Measurements from ENCODE around the gene MOB3B. TPM values are rescaled to one million over a fixed set of nuclear protein-coding genes. Genes with fewer than 3 reads are reported as not detected.

Gene MOB3B
- polyA plus RNA-seq, 1 experiment: 0.04 TPM

DNA sequence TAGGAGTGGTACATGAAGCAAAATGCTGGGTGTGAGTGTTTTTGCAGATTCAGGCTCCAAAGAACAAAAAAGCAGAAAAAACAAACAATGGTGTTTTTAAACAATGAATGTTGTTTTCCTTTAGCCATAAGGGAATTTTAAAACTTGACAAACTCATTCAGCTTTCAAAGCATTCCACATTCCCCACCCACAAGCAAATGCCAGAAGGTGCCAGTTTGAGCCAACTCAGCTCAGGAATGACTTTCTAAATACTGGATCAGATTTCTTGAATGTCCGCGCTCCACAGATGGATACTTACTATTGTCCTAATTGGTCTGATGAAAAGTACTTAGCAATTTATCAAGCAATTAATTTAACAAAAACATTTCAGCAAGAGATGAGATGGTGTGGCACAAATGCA, 12.9 kb upstream of the MOB3B start:
- Histone ChIP-seq H3K4me3 (ENCODE audit: low read depth, low read length) (no peak overlapping the region), H3K27me3 (ENCODE audit: control insufficient read depth, insufficient read depth, low read length) (no peaks in the 10 kb centered on the region), H3K36me3 (ENCODE audit: control insufficient read depth, insufficient read depth, low read length) (no peaks in the 10 kb centered on the region)
- TF ChIP-seq, protein P1, sequence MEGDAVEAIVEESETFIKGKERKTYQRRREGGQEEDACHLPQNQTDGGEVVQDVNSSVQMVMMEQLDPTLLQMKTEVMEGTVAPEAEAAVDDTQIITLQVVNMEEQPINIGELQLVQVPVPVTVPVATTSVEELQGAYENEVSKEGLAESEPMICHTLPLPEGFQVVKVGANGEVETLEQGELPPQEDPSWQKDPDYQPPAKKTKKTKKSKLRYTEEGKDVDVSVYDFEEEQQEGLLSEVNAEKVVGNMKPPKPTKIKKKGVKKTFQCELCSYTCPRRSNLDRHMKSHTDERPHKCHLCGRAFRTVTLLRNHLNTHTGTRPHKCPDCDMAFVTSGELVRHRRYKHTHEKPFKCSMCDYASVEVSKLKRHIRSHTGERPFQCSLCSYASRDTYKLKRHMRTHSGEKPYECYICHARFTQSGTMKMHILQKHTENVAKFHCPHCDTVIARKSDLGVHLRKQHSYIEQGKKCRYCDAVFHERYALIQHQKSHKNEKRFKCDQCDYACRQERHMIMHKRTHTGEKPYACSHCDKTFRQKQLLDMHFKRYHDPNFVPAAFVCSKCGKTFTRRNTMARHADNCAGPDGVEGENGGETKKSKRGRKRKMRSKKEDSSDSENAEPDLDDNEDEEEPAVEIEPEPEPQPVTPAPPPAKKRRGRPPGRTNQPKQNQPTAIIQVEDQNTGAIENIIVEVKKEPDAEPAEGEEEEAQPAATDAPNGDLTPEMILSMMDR (IDR thresholded peaks at IDR 0.05; ENCODE audit: insufficient read depth, low read depth, low read length): no peak
- ChIA-PET POLR2A (no interaction called here), CTCF (interaction anchor here (0.8 to 1.4 kb wide), 3 partner anchors 13 to 211 kb away, joined by 3 to 4 read pairs (median 3); partner anchors contain the start of gene MOB3B)
- DNase-seq (ENCODE audit: low read depth): no peak

DNA sequence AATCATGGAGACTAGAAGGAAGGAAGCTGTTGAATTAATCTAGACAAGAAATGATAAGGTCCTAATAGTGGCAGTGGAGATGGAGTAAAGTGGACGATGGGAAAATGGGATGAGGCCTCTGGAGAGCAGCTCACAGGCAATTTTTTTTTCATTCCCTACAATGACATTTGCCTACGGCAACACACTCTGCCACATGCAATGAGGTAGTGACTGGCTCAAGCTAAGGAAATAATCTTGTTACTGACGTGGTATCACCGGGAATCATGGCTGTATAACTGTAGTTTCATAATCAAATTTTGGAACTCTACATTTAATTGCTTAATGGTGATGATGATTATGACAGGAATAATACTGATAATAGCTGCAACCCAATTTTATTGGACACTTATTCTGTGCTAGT, 12.1 kb upstream of the MOB3B start:
- Histone ChIP-seq H3K4me3 (ENCODE audit: low read depth, low read length) (no peak overlapping the region), H3K36me3 (ENCODE audit: control insufficient read depth, insufficient read depth, low read length) (no peaks in the 10 kb centered on the region), H3K27me3 (ENCODE audit: control insufficient read depth, insufficient read depth, low read length) (no peaks in the 10 kb centered on the region)
- ChIA-PET CTCF (interaction anchor here (1.4 to 5.1 kb wide), 2 partner anchors 12 to 210 kb away, joined by 3 to 30 read pairs; partner anchors contain the start of gene MOB3B), POLR2A (no interaction called here)
- TF ChIP-seq, protein P1 (IDR thresholded peaks at IDR 0.05; ENCODE audit: insufficient read depth, low read depth, low read length): no peak
- DNase-seq (ENCODE audit: low read depth): no peak

GRCh38 chr9:27540502-27540901, 10.9 kb upstream of the MOB3B start:
- CTCF ChIA-PET: interaction anchor here (5.1 kb wide), 1 partner anchor 10 kb away, joined by 30 read pairs; the partner anchor contains the start of gene MOB3B
- TF ChIP-seq, protein P1 (IDR thresholded peaks at IDR 0.05; ENCODE audit: insufficient read depth, low read depth, low read length): no peak
- DNase-seq (ENCODE audit: low read depth): no peak
- POLR2A ChIA-PET: no interaction called here
- no peaks in the 10 kb centered on the region for H3K27me3 ChIP-seq (ENCODE audit: control insufficient read depth, insufficient read depth, low read length)
- no peaks in the 10 kb centered on the region for H3K36me3 ChIP-seq (ENCODE audit: control insufficient read depth, insufficient read depth, low read length)
- no peak overlapping the region for H3K4me3 ChIP-seq (ENCODE audit: low read depth, low read length)

- TF ChIP-seq, protein P1 (IDR thresholded peaks at IDR 0.05; ENCODE audit: insufficient read depth, low read depth, low read length): no peak
- peak; percentile 59 for DNase-seq (ENCODE audit: low read depth)
These were observed 10.1 kb upstream of the MOB3B start for GRCh38 chr9:27539479-27540441.

DNA sequence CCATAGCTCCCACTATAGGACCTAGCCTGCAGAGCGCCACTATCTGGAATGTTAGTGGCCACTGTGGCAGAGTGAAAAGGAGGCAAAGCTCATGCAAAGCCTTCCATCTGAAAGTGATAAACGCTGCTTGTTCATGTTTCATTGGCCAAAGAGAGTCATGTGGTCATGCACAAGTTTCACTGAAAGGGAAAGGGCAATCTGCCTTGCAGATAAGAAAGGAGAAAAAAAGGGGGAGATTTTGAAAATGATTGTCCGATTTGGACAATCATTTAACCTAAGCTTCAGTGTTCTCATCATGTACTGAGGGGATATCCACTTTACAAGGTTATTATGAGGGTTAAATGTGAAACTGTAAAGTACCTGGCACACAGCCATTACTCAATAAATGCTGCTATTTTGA, 9.0 kb upstream of the MOB3B start:
- no peaks in the 10 kb centered on the region for H3K27me3 ChIP-seq (ENCODE audit: control insufficient read depth, insufficient read depth, low read length)
- H3K4me3 ChIP-seq (ENCODE audit: low read depth, low read length): no peak overlapping the region
- no peaks in the 10 kb centered on the region for H3K36me3 ChIP-seq (ENCODE audit: control insufficient read depth, insufficient read depth, low read length)
- CTCF ChIA-PET: interaction anchor here (4.0 to 5.1 kb wide), 2 partner anchors 9 to 10 kb away, joined by 16 to 30 read pairs; partner anchors contain the start of gene MOB3B
- DNase-seq (ENCODE audit: low read depth): no peak
- POLR2A ChIA-PET: no interaction called here
- TF ChIP-seq, protein P1 (IDR thresholded peaks at IDR 0.05; ENCODE audit: insufficient read depth, low read depth, low read length): no peak

More at GRCh38 chr9:27539479-27540441, 10.1 kb upstream of the MOB3B start:
- ChIA-PET POLR2A (interaction anchor here (0.6 kb wide), 1 partner anchor 1561 kb away, joined by 3 read pairs; no protein-coding TSS in a partner anchor), CTCF (interaction anchor here (0.7 to 5.1 kb wide), 3 partner anchors 9 to 205 kb away, joined by 3 to 30 read pairs (median 16); partner anchors contain the start of gene MOB3B)
- no peak overlapping the region for H3K4me3 ChIP-seq (ENCODE audit: low read depth, low read length)
- H3K36me3 ChIP-seq (ENCODE audit: control insufficient read depth, insufficient read depth, low read length): no peaks in the 10 kb centered on the region
- H3K27me3 ChIP-seq (ENCODE audit: control insufficient read depth, insufficient read depth, low read length): no peaks in the 10 kb centered on the region
